HL-60/S4 (cell line): ENCODE data around the gene C17orf75.
"Not testable (repeated sequence)": the region's sequence is repeated elsewhere in the genome, so short reads cannot be mapped to it uniquely, and the experiment has no call there.

Source experiments
- in situ Hi-C: fragments of 300-500 bp; cut with MboI; formaldehyde crosslinking; loops from 2 replicates; pipeline ENCODE4 v1.14.3; 2022; ENCODE audit warnings: low sequenced_read_pairs

C17orf75 gene, protein sequence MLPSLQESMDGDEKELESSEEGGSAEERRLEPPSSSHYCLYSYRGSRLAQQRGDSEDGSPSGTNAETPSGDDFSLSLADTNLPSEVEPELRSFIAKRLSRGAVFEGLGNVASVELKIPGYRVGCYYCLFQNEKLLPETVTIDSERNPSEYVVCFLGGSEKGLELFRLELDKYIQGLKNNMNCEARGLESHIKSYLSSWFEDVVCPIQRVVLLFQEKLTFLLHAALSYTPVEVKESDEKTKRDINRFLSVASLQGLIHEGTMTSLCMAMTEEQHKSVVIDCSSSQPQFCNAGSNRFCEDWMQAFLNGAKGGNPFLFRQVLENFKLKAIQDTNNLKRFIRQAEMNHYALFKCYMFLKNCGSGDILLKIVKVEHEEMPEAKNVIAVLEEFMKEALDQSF

DNA sequence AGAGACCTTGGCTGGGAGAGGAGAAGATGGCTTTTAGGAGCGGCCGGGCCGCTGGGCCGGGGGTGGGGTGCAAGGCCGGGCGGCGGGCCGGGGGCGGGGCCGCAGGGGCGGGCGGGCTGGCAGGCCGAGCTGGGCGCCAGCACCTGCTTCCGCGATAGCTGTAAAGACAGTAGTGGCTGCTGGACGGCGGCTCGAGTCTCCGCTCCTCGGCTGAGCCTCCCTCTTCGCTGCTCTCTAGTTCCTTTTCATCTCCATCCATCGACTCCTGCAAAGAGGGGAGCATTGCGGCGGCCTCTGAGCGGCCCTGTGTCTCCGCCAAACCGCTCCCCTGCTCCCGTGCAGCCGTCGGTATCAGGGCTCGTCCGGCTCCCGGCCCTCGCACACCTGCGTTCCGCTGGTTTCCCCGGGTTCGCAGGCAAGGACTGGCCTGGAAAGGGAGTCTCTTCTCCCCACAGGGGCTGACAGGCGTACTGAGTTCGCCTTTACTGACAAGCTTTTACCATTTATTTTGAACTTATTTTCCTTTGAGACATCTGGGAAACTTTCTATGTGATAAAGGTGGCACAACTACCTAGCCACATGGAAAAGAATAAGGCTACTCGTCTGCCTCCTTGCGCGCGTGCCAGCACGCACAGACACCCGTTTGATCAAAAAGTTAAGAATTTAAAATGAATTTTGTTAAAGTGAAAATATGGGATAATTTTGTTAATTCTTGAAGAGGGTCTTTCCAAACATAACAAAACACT, at the start of gene C17orf75:
TSS of gene C17orf75 (minus strand) at position 317 of the 746 bp plus-strand sequence. CDS start at position 283, 34 bp downstream.
- in situ Hi-C loops = no loop called here

DNA sequence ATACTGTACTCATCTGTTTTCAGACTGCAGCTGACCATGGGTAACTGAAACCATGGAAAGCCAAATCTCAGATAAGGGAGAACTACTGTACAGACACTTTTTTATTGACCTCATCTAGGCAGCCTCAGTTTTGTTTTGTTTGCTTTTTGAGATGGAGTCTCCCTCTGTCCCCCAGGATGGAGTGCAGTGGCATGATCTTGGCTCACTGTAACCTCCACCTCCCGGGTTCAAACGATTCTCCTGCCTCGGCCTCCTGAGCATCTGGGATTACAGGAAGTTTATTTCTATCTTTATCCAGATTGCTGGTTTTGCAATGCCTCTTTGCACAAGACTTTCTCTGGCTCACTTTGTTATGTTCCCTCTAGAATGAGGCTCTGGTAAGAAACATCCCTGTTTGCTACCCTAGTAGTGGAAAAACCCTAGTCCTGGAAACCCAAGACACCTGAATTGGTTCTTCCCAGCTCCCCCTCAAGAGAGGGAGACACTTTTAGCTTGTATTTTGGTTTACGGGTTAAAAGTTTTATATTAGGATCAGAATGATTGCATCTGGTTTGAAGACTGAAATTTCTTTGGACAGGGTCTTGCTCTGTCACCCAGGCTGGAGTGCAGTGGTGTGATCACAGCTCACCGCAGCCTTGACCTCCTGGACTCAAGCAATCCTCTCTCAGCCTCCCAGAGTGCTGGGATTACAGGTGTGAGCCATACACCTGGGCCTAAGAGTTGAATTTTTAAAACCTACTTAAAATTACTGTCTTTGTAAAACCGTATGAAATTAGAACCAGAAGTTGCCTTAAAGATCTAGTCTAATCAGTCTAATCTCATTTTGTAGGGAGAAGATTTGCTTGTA, 46.9 kb upstream of the C17orf75 start:
- in situ Hi-C loops = no loop called here

DNA sequence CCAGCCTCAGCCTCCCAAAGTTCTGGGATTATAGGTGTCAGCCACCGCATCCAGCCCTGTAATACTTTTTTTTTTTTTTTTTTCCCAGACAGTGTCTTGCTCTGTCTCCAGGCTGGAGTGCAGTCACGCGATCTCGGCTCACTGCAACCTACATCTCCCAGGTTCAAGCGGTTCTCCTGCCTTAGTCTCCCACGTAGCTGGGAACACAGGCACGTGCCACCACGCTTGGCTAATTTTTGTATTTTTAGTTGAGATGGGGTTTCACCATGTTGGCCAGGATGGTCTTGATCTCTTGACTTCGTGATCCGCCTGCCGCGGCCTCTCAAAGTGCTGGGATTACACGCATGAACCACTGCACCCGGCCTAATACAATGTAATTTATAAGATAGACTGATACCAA, 46.2 kb upstream of the C17orf75 start:
- in situ Hi-C loops = not testable (repeated sequence)

DNA sequence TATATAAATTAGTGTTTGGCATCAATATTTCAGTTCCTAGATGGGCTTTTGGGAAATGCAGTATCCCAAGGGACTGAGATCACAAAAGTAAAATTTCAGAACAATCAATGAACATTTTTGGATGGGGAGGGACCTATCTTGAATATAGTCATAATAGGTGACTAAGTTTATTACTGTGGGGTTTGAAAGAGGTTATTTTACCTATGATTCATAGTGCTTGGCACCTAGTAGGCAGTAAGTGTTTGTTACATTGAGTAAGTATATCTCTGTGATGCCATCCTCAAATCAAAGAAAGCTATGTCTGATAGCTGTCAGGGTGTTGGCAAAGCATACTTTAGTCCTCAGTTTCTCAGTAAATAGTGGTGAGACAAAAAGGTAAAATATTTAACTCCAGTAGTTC, 44.9 kb upstream of the C17orf75 start:
- in situ Hi-C loops = no loop called here

DNA sequence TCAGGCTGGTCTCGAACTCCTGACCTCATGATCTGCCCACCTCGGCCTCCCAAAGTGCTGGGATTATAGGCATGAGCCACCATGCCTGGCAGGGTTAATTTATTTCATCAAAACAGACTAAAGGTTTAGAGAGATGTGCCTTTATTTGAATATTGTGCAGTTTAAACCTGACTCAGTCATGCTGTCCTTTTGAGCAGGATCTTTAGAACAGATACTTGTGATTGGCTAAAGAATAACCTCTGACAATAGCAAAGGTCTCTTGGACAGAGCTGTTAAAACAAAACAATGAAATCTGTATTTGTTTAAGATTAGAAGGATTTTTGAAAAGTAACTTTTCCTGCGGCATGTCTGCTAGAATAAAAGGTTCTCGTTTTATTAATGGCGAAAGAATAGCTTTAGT, 44.0 kb upstream of the C17orf75 start:
- in situ Hi-C loops = no loop called here

DNA sequence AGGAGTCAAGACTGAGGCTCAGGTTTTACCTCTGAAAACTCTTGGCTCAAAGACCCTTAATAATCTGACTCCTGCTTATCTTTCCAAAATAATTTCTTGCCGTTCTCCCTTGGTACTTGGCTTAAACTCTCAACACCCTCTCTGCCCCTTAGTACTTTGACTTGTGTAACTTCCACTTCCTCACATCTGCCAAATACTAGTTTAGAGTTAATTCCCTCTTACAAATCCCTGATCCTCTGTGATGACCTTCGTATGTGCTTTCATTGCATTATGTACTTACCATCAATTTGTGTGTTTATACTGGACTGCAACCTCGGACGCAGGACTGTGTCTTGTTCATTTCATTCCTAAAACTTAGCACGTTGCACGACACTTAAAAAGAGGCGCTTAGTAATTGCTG, 43.1 kb upstream of the C17orf75 start:
- in situ Hi-C loops = no loop called here

DNA sequence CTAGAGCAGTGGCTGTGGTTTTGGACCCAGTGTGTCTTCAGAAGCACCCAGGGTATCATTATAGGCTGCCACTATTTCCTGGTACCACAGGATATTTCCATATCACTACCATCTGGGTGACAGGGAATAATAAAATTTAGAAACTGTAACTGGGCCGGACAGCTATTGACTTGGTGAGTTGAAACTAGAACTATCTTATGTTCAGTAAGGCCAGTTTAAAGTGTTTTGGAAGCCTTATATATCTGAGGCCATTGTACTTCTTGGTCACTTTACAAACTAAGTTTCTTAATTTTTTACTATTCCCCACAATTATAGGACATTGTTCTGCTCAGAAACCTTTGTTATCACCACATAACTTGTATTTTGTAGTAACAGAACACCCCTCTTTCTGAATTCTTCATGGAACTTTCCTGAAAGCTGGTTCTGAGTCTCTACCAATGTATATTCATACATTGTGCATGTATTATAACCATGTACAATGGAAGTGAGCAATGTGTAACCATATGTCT, 42.0 kb upstream of the C17orf75 start:
- in situ Hi-C loops = no loop called here

DNA sequence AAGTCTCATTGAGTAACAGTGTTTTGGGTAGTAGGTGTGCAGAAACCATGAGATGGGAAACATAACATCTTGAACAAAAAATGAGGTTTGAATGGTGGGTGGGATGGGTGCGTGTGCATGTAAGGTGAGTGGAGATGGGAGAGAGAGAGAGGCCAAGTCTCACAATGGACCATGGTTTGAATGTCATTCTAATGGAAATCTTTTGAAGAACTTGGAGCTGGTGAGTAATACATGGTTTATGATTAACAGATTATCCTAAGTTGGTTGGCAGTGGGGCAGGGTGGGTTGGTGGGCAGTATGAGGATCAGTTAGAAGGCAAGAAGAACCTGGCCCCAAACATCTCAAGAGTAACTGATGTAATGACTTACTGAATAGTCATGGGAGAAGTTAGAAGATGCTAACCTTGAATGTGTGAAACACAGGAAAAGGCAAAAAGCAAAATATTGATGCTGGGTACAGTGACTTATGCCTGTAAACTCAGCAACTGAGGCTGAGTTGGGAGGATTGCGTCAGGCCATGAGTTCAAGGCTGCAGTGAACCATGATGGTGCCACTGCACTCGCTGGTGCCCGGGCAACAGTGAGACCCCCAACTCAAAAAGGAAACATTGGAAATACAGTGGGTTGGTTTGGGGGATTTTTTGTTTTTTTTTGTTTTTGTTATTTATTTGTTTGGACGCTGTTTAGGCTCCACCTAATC, 40.7 kb upstream of the C17orf75 start:
- in situ Hi-C loops = no loop called here

DNA sequence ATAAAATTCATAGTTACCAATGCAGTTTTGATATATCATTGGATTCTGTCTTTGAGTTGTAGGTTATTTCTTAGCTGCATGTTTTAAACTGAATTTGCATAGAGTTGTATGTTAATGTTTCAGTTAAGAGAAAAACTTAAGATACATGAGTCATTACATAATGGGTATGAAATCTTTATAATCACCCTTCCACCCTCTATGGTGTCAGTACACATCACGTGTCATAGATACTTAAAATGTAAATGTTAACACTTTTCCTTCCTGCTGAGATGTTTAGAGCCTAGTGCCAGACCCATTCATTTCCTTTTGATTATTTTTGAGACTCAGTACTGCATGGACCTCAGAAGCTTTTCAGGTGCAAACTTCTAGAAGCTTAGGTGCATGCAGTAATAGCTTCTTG, 28.5 kb upstream of the C17orf75 start:
- in situ Hi-C loops = no loop called here

DNA sequence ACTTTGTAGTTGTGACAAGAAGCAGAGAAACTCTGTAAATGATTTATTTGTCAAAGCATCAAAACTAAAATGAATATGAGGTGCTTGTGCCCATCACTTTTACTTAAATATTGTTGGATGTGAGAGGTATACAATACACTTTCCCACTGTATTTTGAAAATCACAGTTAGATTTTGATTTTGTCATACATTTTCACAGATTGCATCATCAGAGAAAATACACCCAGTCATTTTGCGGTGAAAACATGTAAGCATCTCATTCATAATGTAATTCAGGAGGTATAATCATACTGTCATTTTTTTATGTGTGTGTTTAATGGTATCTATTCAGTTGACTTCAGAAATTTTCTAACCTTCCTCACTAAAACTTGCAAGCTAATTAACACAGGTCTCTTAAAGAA, 19.3 kb upstream of the C17orf75 start:
- in situ Hi-C loops = no loop called here

DNA sequence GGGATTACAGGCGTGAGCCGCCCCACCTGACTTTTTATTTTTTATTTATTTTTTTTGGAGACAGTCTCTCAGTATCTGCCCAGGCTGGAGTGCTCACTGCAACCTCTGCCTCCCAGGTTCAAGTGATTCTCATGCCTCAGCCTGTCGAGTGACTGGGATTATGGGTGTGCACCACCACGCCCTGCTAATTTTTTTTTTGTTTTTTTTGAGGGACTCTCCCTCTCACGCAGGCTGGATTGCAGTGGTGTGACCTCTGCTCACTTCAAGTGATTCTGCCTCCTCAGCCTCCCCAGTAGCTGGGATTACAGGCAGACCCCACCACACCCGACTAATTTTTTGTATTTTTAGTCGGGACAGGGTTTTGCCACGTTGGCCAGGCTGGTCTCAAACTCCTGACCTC, 15.6 kb upstream of the C17orf75 start:
- in situ Hi-C loops = no loop called here

DNA sequence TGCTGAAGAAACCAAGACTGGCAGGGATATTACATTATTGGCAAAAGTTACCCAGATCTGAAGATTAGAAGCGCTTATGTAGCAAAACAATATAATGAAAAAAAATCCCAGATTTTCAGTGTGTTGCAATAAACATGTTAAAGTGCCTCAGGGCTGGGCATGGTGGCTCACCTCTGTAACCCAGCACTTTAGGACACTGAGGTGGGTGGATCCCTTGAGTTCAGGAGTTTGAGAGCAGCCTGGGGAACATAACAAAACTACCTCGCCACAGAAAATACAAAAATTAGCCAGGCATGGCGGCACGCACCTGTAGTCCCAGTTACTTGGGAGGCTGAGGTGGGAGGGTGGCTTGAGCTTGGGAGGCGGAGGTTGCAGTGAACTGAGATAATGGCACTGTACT, 14.8 kb upstream of the C17orf75 start:
- in situ Hi-C loops = no loop called here

DNA sequence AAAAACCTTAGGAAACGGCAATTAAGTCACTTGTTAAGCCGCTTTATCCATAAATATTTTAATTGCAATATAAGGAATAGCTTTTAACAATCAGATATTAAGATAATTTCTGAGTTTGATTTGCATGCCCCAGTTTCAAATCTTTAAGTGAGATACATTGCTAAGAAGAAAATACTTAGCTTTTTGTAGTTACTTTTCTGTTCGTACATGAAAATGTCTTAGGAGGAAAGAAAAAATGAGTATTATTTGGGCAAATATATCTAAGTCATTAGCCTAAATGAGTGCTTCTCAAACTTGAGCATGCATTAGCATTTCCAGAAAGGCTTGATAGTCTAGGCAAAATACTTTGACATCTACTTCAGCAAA, 14.4 kb upstream of the C17orf75 start:
- in situ Hi-C loops = no loop called here

DNA sequence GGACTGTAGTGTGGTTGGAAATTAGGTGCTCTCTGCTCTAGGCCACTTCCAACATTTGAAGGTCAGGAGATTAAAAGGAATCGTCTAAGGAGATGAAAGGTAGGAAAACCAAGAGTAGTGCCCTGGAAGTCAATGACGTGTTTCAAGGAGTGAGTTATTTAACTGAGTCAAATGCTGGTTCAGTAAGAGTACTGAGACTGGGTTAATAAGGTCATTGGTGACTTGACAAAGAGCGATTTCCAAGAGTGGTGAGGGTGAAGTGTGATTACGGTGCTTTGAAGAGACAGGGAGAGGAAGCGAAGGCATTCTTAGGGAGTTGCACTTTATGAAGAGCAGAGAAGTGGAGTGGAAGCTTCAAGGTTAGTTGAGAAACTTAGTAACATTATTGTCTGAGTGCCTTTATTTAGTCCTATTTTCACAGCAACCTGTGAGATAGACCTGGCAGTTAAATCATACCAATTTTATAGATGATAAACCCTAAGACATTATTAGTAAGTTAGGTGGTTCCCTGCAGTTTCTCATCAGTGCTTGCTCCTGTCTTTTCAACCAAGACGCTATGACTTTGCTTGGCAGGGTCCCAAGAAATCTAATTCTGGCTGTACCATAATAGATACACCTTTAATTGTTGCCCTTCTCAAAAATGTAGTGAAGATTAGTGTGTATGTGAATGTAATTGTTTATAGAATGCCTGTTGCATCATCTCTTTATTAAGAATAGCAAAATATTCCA, 13.8 kb upstream of the C17orf75 start:
- in situ Hi-C loops = no loop called here

DNA sequence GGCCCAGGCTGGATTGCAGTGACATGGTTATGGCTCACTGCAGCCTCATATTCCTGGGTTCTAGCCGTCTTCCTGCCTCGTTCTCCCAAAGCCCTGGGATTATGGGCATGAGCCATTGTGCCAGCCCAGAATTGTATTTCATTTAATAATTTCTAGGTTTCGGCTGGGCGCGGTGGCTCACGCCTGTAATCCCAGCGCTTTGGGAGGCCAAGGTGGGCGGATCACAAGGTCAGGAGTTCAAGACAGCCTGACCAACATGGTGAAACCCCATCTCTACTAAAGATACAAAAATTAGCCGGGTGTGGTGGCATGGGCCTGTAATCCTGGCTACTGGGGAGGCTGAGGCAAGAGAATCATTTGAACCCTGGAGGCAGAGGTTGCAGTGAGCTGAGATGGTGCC, 10.8 kb upstream of the C17orf75 start:
- in situ Hi-C loops = not testable (repeated sequence)

DNA sequence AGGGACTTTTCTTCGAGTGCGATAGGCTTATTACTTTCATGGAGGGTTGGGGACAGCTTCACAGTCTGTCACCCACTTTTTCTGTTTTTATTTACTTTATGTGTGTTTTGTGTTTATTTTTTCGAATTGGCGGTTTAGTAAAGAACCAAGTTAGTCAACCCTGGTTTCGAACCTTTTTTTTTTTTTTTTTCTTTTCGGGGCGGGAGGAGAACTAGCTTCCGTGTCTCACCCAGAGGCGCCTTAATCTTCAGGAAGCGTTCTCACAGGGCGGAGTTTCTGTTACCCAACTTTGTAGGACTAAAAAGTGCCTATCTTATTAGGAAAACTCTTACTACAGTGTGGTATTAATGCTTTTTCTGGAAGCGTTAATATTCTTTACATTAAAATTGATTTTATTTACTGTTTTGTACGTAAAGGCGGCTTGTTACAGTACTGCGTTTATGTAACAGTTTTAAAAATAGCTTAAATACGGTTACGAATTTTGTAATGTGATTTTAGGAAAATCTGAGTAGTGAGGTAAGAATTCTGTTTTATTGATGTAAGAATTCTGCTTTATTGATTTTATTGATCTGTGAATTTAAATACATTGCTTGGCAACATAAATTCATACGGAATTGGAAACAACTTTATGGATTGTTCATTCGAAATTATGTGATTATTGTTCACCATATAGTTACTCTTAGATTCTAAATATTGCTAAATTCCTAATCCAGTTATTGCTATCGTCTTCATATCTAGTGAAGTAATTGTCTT, 8.9 kb upstream of the C17orf75 start:
- in situ Hi-C loops = no loop called here

DNA sequence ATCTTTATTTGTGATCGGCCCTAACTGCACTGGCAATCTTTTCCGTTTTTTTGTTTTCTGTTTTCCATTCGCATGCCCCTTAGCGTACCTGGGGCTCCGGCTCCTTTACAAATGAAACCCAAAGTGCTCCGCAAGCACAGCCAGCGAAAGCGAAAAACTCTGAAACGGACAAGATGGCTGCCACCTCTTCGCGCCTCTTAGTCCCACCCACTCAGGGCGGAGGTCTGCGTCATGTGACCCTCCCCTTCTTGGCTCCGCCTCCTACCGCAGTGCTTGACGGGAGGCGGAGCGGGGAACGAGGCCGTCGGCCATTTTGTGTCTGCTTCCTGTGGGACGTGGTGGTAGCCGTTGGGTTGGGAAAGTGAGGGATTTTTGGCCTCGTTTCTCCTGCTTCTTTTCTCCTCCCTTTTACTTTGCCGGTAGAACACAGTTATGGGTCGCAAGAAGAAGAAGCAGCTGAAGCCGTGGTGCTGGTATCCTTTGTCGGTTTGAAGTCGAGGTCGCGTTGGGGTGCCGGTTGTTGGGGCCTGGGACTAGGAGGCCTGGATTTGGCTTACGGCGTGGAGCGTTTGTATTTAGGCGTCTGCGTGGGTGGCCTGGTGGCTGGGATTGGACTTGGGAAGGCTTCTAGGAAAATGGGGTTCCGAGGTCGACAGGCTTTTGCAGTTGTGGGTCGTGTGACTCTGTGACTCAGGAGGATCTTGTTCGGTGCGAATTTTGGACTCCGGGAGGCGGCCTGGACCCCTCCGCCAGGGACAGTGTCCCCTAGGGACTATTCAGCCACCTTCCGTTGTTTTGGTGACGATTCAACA, 8.1 kb upstream of the C17orf75 start, which contains the start of gene ZNF207:
TSS of gene ZNF207 (plus strand) at position 304 of the 812 bp plus-strand sequence. CDS start at position 433, 129 bp downstream.
- in situ Hi-C loops = no loop called here

DNA sequence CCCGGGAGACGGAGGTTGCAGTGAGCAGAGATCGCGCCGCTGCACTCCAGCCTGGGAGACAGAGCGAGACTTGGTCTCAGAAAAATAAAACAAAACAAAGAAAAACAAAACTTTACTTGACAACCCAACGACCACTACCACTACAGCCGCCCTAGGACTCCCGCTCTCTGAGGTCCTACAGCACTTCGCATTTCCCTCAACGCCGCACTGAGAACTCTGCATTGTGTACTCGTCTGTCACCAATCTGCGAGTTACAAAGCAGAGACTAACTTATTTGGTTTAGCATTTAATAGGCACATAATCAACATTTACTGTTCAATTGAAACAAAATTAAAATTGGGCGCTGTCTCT, 7.5 kb upstream of the C17orf75 start:
- in situ Hi-C loops = no loop called here

DNA sequence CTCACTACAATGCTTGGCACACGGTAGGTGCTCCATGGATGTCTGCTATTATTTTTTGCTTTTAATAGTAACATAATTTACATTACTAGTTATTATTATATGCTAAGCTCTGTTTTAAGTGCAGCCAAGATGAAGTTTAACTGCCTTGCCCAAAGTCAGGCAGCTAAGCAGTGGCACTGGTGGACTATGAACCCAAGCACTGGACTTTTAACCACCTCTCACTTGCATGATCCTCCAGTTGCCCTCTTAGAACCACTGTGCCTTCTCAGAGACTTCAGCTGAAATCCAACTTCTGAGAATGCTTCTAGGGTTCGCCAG, 6.5 kb upstream of the C17orf75 start:
- in situ Hi-C loops = no loop called here
